HepG2 (cell line): ENCODE results near the gene HAPLN3. TPM values are rescaled to one million over a fixed set of nuclear protein-coding genes. Genes with fewer than 3 reads are reported as not detected.

Experiments
- ATAC-seq: fragments of 200-7000 bp; cut with Tn5 transposase; 3 replicates; pipeline ENCODE4 v1.9.1; 2020; ENCODE audit warnings: mild to moderate bottlenecking, moderate library complexity
- BruUV-seq: library from RNA; stranded (reverse); fragments of 400-500 nt; replicated peaks from 2 replicates; lab custom pipeline; 2021; lab: Mats Ljungman, UMichigan
- CTCF ChIA-PET: fragments of 300-600 bp; formaldehyde crosslinking; extraction: SDS; loops from one replicate; lab custom pipeline; 2021; ENCODE audit warnings: low total read pairs, inconsistent platforms, low intra/inter-chr PET ratio; lab: Yijun Ruan, JAX
- POLR2A ChIA-PET: fragments of 350-600 bp; sonication (Branson Sonifier 250); formaldehyde crosslinking; loops from one replicate; lab custom pipeline; 2020; ENCODE audit warnings: antibody characterized with exemption, inconsistent platforms; lab: Yijun Ruan, JAX
- DNase-seq: peaks from one replicate; pipeline ENCODE4 v3.0.0-alpha.2; 2015; ENCODE audit warnings: low spot score
- FAIRE-seq: peaks from 3 replicates; lab custom pipeline; 2011; peaks lifted over from hg19 to GRCh38; lab: Jason Lieb, UNC
- H2AFZ ChIP-seq: one replicate; pipeline ENCODE4 v1.6.1; 2011; ENCODE audit warnings: low read length, inconsistent platforms
- H3K27ac ChIP-seq: fragments of 300-600 bp; 3 replicates; pipeline ENCODE4 v1.8.0; 2011; ENCODE audit warnings: mixed run types, mild to moderate bottlenecking, mixed read lengths, low read length, inconsistent platforms; ENCODE audit not compliant: insufficient read depth; ENCODE audit errors: extremely low read length
- H3K27me3 ChIP-seq, 2 experiments: fragments of 200-600 bp in 1 of 2; 2 replicates in 1 of 2; 3 replicates in 1 of 2; pipeline versions ENCODE4 v1.6.0 to v1.8.0; 2011; ENCODE audit warnings: low read length in 2 of 2, mild to moderate bottlenecking in 2 of 2, moderate library complexity in 2 of 2, inconsistent platforms in 1 of 2; ENCODE audit not compliant: insufficient read depth in 2 of 2, control insufficient read depth in 1 of 2
- H3K36me3 ChIP-seq, 2 experiments: fragments of 200-600 bp in 1 of 2; replicated peaks in 1 of 2; 2 replicates in 1 of 2; 3 replicates in 1 of 2; pipeline versions ENCODE4 v1.5.1 to v1.8.0; 2011; ENCODE audit warnings: low read length in 2 of 2, inconsistent platforms in 1 of 2; ENCODE audit not compliant: insufficient read depth in 2 of 2, control insufficient read depth in 1 of 2
- H3K4me1 ChIP-seq: 2 replicates; pipeline ENCODE4 v1.5.1; 2012; ENCODE audit warnings: low read length, inconsistent platforms; ENCODE audit not compliant: insufficient read depth
- H3K4me2 ChIP-seq: 2 replicates; pipeline ENCODE4 v1.6.0; 2011; ENCODE audit warnings: low read depth, low read length, inconsistent platforms
- H3K4me3 ChIP-seq, 3 experiments: fragments of 200-600 bp in 1 of 3; sonication (generic), shearing (Covaris generic) in 1 of 3; replicated peaks in 1 of 3; 2 replicates each; pipeline ENCODE4 v1.5.1; 2011 to 2016; ENCODE audit warnings: low read length in 3 of 3, inconsistent platforms in 2 of 3, low read depth in 2 of 3, mild to moderate bottlenecking in 2 of 3, control low read depth in 1 of 3, mixed read lengths in 1 of 3; ENCODE audit not compliant: insufficient read depth in 1 of 3
- H3K79me2 ChIP-seq: one replicate; pipeline ENCODE4 v1.6.1; 2011; ENCODE audit warnings: low read length, inconsistent platforms; ENCODE audit not compliant: insufficient read depth
- H3K9ac ChIP-seq: 2 replicates; pipeline ENCODE4 v1.6.0; 2011; ENCODE audit warnings: mild to moderate bottlenecking, low read depth, low read length, inconsistent platforms; ENCODE audit not compliant: insufficient read depth
- H3K9me3 ChIP-seq: 2 replicates; pipeline ENCODE4 v1.5.1; 2012; ENCODE audit warnings: mild to moderate bottlenecking, low read length
- H4K20me1 ChIP-seq: 2 replicates; pipeline ENCODE4 v1.6.0; 2011; ENCODE audit warnings: inconsistent platforms, mild to moderate bottlenecking, low read length, moderate library complexity; ENCODE audit not compliant: insufficient read depth
- HNRNPH1 ChIP-seq: fragments of 200-400 bp; formaldehyde crosslinking; optimal IDR thresholded peaks from 2 replicates; pipeline ENCODE3; 2017; ENCODE audit warnings: mild to moderate bottlenecking, low read depth, low read length
- KAT7 ChIP-seq: IDR thresholded peaks from 2 replicates; pipeline ENCODE4 v1.6.1; 2018; ENCODE audit warnings: borderline replicate concordance, missing compliant biosample characterization
- NCOR1 ChIP-seq: fragments of 200-600 bp; sonication (generic); IDR thresholded peaks from 2 replicates; pipeline ENCODE4 v1.7.0; 2017; ENCODE audit warnings: antibody characterized with exemption, low read length, borderline replicate concordance
- PRMT3 ChIP-seq: sonication (generic); formaldehyde crosslinking; IDR thresholded peaks from 2 replicates; pipeline ENCODE4 v1.8.1; 2022; ENCODE audit warnings: low read depth, mild to moderate bottlenecking, moderate library complexity, missing genetic modification reagents, borderline replicate concordance
- RFX5 ChIP-seq: IDR thresholded peaks from 2 replicates; pipeline ENCODE4 v1.6.1; 2011; ENCODE audit warnings: low read depth, low read length, improper control_type of control experiment
- SP140L ChIP-seq: sonication (generic); formaldehyde crosslinking; IDR thresholded peaks from 2 replicates; pipeline ENCODE4 v1.4.0; 2020; ENCODE audit warnings: missing genetic modification reagents, borderline replicate concordance
- ZIK1 ChIP-seq: sonication (generic); formaldehyde crosslinking; IDR thresholded peaks from 2 replicates; pipeline ENCODE4 v1.5.0; 2020; ENCODE audit warnings: mild to moderate bottlenecking, low read depth, missing genetic modification reagents, borderline replicate concordance
- ZNF292 ChIP-seq: sonication (generic); formaldehyde crosslinking; IDR thresholded peaks from 2 replicates; pipeline ENCODE4 v1.8.1; 2022; ENCODE audit warnings: mild to moderate bottlenecking, low read depth, missing genetic modification reagents, borderline replicate concordance
- ZNF296 ChIP-seq: sonication (generic); formaldehyde crosslinking; conservative IDR thresholded peaks from 2 replicates; pipeline ENCODE4 v1.5.0; 2020; ENCODE audit warnings: mild to moderate bottlenecking, missing genetic modification reagents
- WGBS: methylation state at CpG from one replicate; pipeline ENCODE4 v1.1.6; 2017; ENCODE audit warnings: low lambda C conversion rate; 5-methylcytosine and 5-hydroxymethylcytosine counted together
- in situ Hi-C: cut with HindIII; loops from 2 replicates; pipeline ENCODE4 v1.10.0; 2017; ENCODE audit warnings: low pct_unique_long_range_greater_than_20kb; ENCODE audit not compliant: extremely low pct_ligation_motif_present
- intact Hi-C: fragments of 100-400 bp; cut with micrococcal nuclease; formaldehyde crosslinking; loops from one replicate; pipeline ENCODE4 v1.10.0; 2022; ENCODE audit not compliant: unreplicated experiment
- polyA plus RNA-seq, 8 experiments: library from polyadenylated mRNA; depleted of rRNA in 3 of 8; stranded (reverse) in 7 of 8; unstranded in 1 of 8; fragments of >200 nt; fragmentation: Illumina TruSeq in 4 of 8; extraction: Trizol in 4 of 8; gene quantifications; 2 replicates each; pipeline versions ENCODE4 v1.2.1 to v1.2.3, GENCODE V29; 2011 to 2016; ENCODE audit warnings: low read depth in 4 of 8, missing spikeins in 1 of 8, mixed read lengths in 1 of 8; ENCODE audit not compliant: insufficient read depth in 1 of 8
- total RNA-seq, 5 experiments: library from RNA; depleted of rRNA; stranded (reverse); fragments of >200 nt; fragmentation: Illumina TruSeq; extraction: Trizol; gene quantifications; 2 replicates each; pipeline ENCODE4 v1.2.3, GENCODE V29; 2016; ENCODE audit warnings: low read depth in 1 of 5
- TF ChIP-seq, protein P1 (sequence below): sonication (generic); formaldehyde crosslinking; IDR thresholded peaks from 2 replicates; pipeline ENCODE4 v1.4.0; 2020; ENCODE audit warnings: missing genetic modification reagents
- TF ChIP-seq, protein P2 (sequence below): sonication (generic); formaldehyde crosslinking; IDR thresholded peaks from 2 replicates; pipeline ENCODE4 v1.4.0; 2020; ENCODE audit warnings: missing genetic modification reagents, borderline replicate concordance
- TF ChIP-seq, protein P3 (sequence below): sonication (generic); formaldehyde crosslinking; IDR thresholded peaks from 2 replicates; pipeline ENCODE4 v1.5.1; 2020; ENCODE audit warnings: missing genetic modification reagents, mild to moderate bottlenecking, borderline replicate concordance

Gene HAPLN3
- total and polyA plus RNA-seq, 2 of the 13 experiments (the other 11 are each of a cell fraction or from before 2014, with no cell fraction given), result 0.09 TPM; not detected in 1

DNA sequence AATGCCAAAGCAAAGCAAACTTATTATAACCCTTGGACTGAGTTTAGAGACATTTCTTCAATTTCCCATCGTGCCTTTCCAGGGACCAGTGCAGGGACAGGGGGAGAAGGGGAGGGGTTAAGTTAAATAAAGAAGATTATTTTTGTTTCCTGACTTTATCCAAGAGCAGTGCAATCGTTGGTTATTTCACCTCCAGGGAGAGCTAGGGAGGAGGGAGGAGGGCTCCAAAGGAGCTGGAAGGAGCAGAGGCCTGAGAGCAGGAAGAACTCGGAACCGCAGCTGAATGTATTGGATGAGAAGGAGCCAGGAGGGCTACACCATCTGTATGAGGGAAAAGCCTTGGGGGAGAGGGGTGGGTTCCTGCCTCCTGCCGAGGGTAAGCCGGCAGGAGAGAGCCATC lies 20.7 kb downstream of the HAPLN3 start (continued):
- TF ChIP-seq, protein P1, sequence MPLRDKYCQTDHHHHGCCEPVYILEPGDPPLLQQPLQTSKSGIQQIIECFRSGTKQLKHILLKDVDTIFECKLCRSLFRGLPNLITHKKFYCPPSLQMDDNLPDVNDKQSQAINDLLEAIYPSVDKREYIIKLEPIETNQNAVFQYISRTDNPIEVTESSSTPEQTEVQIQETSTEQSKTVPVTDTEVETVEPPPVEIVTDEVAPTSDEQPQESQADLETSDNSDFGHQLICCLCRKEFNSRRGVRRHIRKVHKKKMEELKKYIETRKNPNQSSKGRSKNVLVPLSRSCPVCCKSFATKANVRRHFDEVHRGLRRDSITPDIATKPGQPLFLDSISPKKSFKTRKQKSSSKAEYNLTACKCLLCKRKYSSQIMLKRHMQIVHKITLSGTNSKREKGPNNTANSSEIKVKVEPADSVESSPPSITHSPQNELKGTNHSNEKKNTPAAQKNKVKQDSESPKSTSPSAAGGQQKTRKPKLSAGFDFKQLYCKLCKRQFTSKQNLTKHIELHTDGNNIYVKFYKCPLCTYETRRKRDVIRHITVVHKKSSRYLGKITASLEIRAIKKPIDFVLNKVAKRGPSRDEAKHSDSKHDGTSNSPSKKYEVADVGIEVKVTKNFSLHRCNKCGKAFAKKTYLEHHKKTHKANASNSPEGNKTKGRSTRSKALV (CRISPR knock-in tag), result no peak
- TF ChIP-seq ZIK1 (no peak), ZNF292 (CRISPR knock-in tag) (no peak)
- TF ChIP-seq, all 625 proteins: peak for 0

DNA sequence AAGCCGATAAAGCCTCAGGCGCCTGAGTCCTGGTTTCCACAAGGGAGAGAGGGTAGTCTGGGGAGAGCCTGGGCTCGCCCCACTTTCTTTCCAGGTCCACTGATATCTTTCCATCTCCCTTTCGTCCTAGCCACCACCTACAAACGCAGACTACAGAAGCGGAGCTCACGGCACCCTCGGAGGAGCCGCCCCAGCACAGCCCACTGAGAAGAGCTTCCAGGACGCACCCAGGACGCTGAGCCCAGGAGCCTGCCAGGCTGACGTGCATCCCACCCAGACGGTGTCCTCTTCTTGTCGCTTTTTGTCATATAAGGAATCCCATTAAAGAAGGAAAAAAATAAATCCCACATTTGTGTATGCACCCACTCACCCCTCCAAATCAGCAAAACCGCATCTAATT lies 21.1 kb downstream of the HAPLN3 start:
- H3K9ac ChIP-seq, result no peak overlapping the region
- no peaks in the 10 kb centered on the region for H3K4me1 ChIP-seq
- H3K36me3 ChIP-seq, result no peaks in the 10 kb centered on the region
- BruUV-seq, result no TSS peak
- no peak overlapping the region for H3K4me3 ChIP-seq
- H3K9me3 ChIP-seq, result no peaks in the 10 kb centered on the region
- H3K79me2 ChIP-seq, result no peaks in the 10 kb centered on the region
- no peak overlapping the region for H3K4me2 ChIP-seq
- in situ Hi-C loops (no loop called here), intact Hi-C loops (no loop called here)
- 18% methylated on average over 14 of the region's 15 CpGs for WGBS
- ATAC-seq, result no peak
- ChIA-PET CTCF (no interaction called here), POLR2A (no interaction called here)
- no peak for DNase-seq
- H3K27ac ChIP-seq, result no peak overlapping the region
- peaks cover 20 to 76% of the 10 kb centered on the region in 2 experiments for H3K27me3 ChIP-seq
- no peak overlapping the region for H2AFZ ChIP-seq
- H4K20me1 ChIP-seq, result no peaks in the 10 kb centered on the region
- no peak for FAIRE-seq
- no peak for TF ChIP-seq PRMT3 (CRISPR knock-in tag)
- TF ChIP-seq RFX5, result no peak
- TF ChIP-seq NCOR1, result no peak
- no peak for TF ChIP-seq HNRNPH1
- TF ChIP-seq KAT7 (CRISPR knock-in tag), result no peak
- no peak for TF ChIP-seq ZNF296
- TF ChIP-seq, protein P2, sequence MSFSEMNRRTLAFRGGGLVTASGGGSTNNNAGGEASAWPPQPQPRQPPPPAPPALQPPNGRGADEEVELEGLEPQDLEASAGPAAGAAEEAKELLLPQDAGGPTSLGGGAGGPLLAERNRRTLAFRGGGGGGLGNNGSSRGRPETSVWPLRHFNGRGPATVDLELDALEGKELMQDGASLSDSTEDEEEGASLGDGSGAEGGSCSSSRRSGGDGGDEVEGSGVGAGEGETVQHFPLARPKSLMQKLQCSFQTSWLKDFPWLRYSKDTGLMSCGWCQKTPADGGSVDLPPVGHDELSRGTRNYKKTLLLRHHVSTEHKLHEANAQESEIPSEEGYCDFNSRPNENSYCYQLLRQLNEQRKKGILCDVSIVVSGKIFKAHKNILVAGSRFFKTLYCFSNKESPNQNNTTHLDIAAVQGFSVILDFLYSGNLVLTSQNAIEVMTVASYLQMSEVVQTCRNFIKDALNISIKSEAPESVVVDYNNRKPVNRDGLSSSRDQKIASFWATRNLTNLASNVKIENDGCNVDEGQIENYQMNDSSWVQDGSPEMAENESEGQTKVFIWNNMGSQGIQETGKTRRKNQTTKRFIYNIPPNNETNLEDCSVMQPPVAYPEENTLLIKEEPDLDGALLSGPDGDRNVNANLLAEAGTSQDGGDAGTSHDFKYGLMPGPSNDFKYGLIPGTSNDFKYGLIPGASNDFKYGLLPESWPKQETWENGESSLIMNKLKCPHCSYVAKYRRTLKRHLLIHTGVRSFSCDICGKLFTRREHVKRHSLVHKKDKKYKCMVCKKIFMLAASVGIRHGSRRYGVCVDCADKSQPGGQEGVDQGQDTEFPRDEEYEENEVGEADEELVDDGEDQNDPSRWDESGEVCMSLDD (CRISPR knock-in tag), result no peak
- TF ChIP-seq, protein P3, sequence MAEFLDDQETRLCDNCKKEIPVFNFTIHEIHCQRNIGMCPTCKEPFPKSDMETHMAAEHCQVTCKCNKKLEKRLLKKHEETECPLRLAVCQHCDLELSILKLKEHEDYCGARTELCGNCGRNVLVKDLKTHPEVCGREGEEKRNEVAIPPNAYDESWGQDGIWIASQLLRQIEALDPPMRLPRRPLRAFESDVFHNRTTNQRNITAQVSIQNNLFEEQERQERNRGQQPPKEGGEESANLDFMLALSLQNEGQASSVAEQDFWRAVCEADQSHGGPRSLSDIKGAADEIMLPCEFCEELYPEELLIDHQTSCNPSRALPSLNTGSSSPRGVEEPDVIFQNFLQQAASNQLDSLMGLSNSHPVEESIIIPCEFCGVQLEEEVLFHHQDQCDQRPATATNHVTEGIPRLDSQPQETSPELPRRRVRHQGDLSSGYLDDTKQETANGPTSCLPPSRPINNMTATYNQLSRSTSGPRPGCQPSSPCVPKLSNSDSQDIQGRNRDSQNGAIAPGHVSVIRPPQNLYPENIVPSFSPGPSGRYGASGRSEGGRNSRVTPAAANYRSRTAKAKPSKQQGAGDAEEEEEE (CRISPR knock-in tag), result no peak
- TF ChIP-seq ZIK1, result no peak
- TF ChIP-seq SP140L, result no peak
